GM18868 (cell line): ENCODE measurements around the gene TANGO2.

Source experiments
- ATAC-seq: cut with Tn5 transposase; IDR thresholded peaks from one replicate; pipeline ENCODE4 v1.9.1; 2021; ENCODE audit warnings: mild to moderate bottlenecking, moderate library complexity; ENCODE audit not compliant: unreplicated experiment

The TANGO2 gene

DNA sequence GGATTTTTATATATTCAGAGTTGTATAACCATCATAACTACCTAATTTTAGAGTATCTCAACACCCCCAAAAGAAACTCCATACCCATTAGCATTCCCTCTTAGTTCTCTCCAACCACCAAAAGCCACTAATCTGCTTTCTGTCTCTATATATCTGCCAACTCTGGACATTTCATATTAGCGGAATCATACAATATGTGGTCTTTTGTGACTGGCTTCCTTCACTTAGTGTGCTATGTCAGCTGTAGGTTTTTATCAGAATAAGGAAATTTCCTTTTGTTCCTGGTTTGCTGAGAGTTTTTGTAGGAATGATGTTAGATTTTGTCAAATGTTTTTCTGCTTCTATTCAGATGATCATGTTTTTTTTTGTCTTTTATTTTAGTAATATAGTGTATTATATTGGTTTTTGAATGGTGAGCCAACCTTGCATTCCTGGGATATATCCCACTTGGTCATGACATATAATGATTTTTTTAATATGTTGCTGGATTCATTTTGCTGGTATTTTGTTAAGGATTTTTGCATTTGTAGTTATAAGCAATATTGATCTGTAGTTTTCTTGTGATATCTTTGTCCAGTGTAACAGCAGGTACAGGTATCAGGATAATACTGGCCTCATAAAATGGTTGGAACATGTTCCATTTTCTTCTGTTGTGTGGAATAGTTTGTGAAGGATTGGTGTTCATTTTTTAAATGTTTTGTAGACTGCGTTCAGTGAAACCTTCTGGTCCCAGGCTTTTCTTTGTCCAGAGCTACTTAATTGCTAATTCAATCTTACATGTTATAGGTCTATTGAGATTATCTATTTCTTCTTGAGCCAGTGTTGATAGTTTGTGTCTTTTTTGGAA lies 75.9 kb downstream of the TANGO2 start:
- no peak for ATAC-seq

DNA sequence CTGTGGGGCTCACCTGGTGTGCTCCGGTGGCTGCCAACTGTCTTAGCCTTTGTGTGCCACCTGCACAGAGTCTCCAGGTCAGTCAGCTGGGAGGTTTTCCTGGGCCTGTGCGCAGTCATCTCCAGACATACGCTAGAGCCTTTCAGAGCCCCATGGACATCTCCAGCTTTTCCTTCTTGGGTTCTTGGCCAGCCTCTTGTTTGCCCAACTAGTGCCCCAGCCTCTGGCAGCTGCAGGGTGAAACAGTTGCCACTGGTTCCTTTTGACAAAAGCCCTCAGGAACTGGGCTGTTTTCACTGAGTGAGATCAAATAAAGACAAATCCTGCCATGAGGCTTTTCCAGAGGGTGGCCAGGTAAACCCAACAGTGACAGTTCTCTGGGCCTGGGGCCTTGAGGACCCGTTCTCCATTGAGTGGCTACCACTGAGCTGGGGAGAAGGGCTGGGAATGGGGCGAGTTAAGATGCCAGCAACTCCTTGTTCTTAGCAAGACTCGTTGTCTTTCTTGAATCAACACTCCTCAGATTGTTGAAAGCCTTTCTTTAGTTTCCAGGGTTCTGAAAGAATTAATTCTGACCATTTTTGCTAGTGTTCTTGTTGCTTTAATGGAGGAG lies 78.3 kb downstream of the TANGO2 start:
- ATAC-seq, result no peak

DNA sequence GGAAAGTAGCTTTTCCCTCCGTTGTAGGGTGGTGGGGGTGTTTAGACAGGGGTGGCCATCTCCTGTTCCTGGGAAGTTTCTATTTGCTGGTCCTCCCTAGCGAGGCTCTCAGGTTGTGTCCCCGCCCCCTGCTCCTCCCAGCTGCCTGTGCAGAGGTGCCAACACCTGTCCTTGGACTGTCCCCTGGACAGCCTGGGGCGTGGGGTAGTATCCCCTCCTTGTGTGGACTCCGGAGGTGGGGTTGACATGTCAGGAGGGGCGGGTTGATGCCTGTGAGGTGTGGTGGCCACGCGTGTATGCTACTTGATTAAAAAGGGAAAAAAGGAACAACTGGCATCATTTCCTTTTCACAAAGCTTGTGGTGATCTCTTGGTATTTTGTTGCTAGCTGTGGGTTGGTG lies 80.7 kb downstream of the TANGO2 start:
- ATAC-seq, result no peak

DNA sequence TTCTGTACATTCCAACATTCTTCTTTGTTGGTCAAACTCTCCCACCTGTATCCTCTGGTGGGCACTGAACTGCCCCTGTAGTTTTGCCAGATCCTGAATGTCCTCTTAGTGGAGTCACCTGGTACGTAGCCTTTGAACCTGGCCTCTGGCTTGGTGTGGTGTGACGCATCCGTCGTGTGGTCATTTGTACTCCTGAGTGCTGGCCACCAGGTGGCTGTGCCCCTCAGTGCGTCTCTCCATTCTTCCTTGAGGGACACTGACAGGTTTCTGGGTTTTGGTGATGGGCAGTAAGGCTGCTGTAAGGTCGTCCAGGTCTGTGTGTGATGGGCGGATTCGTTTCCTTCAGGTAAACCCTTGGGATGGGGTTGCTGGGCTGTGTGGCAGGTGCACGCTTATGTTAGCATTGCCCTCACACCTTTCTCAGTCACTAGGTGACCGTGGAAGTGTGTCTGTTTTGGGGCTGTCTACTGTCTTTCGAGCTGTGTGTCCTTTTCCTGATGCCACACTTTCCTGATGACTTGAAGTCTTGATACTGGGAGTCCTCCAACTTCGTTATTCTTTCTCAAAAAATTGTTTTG lies 81.4 kb downstream of the TANGO2 start:
- ATAC-seq, result no peak

DNA sequence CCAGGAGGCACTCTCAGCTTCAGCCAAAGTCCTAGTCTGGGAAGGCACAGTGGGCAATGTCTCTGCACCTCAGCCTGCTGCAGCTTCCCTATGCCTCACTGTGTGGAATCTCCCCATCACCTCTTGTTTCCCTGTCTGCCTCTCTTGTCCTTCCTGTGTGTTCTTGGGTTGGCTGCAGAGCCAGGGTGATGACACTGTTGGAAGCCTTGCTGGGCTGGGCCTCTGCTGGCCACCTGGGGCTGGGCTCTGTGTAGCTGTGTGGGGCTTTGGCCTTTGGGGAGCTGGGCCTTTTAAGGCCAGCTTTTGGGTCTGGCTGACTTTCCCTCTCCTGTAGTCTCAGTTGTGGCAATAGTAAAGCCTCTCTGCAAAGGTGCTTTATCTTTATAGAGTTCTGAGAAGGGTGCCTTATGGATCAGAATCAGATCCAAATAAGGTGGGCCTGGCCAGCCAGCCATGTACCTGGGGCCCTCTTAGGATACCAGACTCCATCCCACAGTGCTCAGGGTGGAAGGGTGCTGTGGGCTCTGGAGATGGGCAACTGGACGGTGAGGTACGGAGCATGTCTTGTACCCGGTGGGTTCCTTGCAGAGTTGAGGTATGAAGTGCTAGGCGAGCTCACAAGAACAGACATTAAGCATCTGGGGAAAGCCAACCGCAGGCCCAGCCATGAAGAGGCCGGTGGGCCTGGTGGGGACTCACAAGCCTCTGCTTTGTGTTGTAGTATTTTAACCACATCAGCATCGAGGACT lies 84.7 kb downstream of the TANGO2 start:
- no peak for ATAC-seq

DNA sequence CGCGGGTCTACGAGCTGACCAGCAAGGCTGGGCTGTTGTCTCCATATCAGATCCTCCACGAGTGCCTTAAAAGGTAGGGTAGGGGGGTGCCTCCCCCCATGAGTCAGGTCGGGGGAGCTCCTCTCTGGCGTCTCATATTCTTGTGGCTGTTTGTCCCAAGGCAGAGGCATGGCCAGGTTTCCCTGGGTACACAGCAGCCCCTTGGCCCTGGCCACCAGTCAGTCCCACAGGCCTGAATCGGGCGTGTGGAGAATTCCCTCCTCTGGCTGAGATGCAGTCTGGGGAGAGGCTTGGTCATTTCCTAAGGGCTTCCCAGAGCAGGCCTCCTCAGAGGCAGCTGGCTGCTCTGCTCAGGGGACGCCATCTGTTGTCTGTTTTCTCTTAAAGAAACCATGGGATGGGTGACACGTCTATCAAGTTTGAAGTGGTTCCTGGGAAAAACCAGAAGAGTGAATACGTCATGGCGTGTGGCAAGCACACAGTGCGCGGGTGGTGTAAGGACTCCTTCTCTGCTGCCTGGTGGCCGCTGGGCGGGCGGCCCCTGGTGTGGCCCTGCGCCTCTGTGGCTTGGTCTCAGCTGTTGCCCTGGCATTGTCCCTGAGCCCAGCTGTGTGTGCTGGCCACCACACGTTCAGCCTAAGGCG lies 85.4 kb downstream of the TANGO2 start:
- no peak for ATAC-seq

DNA sequence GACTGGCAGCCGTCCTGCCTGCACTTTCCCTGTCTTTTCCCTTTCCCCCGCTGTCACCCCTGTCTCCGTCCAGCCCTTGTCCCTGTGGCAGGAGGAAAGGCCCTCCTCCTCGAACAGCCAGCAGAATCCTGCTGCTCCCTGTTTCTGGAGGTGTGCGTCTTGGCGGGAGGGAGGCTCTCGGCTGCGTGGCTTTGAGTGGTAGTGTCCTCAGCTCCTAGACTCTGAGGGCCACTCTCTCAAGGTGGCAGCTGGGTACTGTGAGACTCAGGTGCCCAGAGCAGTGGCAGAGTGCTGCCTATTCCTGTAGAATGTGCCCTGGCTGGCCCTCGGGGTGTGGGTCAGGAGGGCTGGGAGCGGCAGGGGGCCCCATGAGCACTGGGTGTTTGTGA lies 85.9 kb downstream of the TANGO2 start:
- no peak for ATAC-seq

DNA sequence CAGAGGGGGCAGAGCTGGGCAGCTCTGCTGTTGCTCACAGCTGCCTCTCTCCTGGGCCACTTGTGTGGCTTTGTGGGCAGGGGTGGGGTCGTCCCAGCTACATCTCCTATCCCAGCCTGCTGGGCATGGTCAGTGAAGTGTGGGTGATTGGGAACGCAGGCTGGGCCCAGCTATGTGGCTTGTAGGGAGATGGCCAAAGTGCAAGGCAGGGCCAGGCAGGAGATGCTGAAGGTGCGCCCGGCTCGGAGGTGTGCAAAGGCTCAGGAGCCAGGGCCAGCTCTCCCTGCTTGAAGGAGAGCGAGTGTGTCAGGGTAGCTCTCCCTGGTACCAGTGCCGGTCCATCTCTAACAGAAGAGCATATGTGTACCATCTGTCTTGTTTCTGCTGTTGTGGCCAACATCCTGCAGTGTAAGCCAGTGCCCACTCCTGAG lies 86.6 kb downstream of the TANGO2 start:
- no peak for ATAC-seq

DNA sequence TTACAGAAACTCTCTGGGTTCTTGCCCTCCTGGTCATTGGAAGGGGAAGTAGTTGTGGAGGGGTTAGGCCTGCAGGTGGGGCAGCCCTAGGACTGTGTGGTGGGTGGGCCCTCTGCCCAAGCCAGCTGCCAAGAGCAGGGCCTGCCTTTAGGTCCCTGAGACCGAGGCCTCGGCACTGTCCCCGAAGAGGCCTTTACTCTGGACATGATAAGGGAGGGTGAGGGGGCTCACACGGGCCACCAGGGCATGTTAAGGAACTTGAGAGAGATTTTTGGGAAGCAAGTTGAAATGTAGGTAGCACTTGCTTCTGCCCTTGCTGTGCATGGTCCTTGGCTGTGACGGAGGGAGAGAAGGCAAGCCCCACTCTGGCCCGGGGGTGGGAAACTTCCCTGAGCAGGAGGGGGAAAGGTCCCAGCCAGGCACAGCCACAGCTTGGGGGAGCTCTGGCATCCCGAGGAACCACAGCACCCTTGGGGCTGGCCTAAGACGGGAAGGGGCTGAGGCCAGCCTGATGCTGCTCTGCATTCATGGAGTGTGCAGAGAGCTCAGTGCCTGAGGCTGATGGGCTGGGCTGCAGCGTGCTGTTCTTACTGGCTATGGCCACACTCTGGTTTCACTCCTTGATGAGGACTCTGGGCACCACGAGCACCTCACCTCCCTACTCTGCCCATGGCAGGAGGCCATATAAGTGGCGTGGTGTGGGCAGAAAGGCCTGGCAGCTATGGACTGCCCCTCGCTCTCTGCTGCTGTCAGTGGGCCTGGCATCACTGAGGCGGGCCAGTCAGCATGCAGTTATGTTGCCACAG lies 87.2 kb downstream of the TANGO2 start:
- ATAC-seq, result no peak

DNA sequence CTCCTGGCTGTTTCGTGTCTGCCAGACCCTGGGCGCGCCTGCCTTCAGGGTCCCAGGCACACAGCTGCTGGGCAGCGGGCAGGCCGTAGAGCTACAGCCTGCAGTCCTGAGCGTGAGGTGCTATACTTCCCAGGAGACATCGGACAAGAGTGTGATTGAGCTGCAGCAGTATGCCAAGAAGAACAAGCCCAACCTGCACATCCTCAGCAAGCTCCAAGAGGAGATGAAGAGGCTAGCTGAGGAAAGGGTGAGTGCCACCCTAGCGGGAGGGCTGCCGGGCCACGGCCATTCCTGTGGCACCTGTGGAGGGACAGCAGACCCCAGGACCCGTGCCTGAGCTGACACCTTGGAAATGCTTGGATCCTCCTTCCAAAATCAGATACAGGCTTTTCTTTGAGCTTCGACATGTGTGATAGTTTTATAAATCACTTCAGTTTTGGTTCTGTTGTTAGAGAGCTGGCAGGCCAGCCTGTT lies 87.9 kb downstream of the TANGO2 start:
- ATAC-seq, result no peak

DNA sequence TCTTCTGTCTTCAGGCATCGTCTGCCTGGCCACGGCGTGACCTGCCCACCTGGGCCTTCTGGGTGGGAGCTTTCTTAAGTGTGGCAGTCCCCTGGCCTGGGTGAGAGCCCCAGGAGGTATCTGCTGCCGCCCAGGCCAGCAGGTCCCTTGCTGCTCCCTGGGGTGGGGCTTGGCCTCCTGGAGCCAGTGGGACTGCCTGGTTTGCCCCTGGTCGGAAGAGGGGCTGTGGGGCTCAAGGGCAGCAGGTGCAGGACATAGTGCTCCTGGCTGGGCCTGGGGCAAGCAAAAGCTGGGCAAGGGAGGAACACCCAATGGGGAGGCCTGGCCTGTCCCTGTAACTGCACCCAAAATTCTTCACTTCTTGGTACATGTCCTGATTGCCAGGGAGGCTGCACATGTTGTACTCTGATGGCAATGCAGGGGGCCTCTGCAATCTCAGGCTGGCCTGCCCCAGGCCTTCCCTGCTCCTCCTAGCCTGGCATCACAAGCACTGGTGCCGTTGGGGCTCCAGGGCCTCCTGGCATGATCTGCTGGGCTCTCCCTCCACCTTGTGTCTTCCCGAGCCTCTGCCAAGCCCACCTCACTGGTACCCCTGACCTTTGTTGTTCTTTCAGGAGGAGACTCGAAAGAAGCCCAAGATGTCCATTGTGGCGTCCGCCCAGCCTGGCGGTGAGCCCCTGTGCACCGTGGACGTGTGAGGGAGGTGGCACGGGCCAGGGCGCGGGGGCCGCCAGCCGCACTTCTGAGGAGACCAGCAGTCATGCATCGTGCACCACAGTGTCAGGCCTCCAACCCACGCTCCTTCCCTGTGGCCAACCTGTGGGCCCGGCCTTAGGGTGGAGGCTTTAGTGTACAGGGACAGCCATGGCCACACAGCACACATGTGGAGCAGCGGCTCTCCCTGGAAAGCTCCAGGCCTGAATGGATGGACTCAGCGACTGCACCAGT lies 88.8 kb downstream of the TANGO2 start:
- no peak for ATAC-seq

DNA sequence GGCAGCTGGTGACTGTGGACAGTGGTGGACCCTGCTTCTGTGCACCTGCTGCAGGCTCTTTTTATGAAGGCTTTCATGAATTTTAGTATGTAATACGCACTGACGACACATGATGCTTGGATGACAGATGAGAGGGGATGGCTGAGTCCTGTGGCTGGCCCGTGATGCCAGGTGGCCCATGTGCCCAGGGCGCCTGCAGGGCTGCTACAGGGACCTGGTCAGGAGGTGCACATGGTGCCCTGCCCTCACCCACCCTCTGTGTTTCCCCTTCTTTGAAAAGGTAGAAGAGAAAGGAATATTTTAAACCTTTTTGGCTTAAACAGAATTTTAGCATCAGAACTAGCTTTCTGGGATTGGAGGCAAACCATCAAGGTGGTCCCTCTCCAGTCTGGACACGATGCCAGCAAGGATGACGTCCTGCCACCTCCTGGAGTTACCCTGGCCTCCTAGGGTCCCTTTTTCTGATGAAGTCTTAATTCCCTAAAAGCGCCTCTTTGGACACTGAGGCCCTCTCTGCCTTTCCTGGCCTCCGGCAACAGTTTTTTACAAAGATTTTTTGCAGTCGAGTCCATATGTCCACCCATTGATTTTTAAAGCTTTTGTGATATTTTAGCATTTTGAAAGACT lies 89.6 kb downstream of the TANGO2 start:
- no peak for ATAC-seq

DNA sequence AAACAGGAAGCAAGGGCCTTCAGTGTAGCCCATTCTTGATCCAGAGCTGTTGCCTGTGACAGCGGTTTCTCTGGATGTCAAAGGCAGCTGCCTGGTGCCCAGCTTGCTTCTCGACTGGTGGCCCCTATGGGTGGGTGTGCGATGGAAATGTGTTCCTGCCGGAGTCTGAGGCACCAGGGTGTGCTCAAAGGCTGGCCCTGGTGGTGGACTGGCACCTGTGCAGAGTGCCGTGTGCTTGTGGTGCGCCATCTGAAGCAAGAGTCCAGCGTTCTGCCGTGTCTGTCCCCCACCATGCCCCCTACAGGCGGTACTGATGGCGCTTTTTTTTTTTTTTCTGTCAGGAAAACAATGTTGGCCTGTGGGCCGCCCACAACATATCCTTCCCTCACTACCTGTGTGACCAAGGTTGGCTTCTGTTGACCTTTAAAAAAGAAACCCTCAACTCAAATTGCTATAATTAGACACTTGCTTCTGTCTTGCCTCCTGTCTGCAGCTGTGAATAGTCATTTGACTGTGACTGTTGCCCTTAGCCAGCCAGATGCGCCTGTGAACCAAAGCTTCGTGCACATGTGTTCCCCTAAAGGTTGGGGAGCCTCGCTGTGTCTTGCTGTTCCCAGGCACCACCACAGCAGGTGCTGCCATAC lies 90.3 kb downstream of the TANGO2 start:
- no peak for ATAC-seq

DNA sequence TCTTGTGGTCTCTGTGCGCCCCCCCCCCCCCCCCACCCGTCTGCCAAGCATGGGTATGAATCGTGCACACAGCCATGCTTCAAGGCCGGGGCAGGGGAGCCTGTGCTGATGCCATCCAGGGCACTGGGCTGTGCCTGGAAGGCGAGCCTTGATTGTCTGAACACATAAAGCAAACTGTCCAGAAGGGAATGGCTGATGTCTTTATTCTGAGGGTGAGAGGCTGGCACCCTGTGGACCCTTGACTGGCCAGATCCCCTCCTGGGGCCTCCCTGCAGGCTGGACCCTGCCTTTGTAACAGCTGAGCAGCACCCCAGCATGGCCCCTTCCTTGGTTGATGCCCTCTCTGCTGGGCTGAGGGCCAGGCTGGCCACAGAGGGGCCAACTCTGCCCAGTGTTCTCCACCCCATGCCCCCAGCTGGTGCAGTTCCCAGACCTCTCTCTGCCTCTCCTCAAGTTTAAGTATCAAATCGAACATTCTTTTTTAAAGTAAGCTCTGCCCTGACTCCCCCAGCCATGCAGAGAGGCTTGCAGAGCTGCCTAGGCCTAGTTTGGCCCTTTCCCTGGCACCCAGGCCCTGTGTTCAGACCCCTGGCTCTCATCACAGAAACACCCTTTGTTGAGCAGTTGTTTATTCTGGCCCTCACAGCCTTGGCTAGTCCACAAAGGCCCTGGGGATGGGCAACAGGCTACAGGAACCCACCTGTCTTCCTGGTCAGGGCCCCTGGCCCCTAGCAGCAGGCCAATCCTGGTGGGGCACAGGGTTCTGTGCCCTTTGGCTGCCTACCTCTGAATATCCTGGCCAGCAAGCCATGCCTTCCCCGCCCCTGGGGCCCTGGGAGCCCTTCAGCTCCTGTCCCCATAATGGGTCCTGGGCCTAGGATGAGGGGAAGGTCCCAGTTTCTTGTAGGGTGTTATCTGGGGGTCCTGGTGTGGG lies 91.0 kb downstream of the TANGO2 start:
- ATAC-seq, result no peak

DNA sequence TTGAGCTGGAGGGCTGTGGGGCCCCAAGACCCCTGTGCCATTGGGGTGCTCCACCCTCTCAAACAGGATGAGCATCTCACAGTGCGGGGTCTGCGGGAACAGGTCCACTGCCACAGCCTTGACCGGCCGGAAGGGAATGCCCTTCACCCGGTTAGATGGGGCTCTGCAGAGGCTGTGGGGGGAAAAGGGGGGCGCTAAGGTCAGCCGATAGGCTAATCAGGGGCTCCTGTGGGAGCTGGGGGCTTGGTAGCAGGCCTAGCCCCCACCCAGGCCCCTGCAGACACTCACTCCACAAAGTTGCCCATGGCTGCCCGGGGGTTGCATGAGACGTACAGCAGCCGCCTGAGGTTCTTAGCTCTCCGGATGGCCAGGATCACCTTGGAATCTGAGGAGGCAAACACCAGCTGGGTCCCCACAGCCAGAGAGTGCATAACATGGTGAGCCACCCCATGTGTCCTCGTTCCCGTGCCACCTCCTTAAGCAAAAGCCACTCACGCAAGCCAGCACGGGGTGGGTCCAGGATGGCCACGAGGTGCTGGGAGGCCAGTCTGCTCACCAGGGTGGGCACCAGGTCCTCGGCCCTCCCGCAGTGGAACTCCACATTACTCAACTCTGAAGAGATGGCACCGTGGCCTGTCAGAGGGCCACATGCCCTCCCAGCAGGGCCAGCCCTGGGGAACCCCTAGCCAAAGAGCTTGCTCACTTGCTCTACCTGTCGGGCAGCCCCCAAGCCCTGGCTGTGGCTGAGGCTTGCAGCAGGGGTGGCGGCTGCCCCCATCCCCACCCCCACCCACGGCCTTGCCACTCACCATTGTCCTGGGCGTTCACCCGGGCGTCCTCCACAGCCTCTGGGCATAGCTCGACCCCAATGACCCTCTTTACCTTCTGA lies 92.0 kb downstream of the TANGO2 start:
- no peak for ATAC-seq
